AG10803 (cell line): ENCODE measurements around the gene KCNC2.

ENCODE experiments used
- DNase-seq: peaks from one replicate; pipeline ENCODE4 v3.0.0; 2010; ENCODE audit warnings: low read depth
- H3K4me3 ChIP-seq: 2 replicates; pipeline ENCODE4 v1.5.1; 2011; ENCODE audit warnings: mild to moderate bottlenecking, low read length, control low read depth
- CTCF ChIP-seq: conservative IDR thresholded peaks from 2 replicates; pipeline ENCODE4 v1.5.1; 2011; ENCODE audit warnings: mild to moderate bottlenecking, low read length, control low read depth, inconsistent platforms

The KCNC2 gene

GRCh38 chr12:75170640-75171185 lies 38.9 kb downstream of the KCNC2 start:
- TF ChIP-seq CTCF, result no peak
- DNase-seq, result no peak
- H3K4me3 ChIP-seq, result no peak overlapping the region

DNA sequence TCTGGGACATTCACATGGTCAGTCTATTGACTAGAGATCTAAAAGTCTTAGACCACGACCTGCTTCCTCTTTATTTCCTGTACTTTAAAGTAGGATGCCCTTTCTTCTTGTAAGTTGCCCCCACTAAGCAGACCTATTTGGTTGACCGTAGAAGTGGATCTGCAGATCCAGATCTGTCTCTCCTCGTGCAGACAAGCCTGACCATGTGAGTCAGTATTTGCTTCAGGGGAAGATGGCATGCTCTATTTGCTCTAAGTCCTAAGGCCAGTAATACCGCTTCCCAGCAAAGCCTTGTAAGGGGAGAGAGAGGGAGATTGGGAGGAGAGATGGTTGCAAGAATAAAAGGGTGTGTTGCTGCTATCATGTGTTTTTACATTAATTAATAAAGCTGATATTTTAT lies 46.8 kb downstream of the KCNC2 start:
- no peak overlapping the region for H3K4me3 ChIP-seq
- no peak for TF ChIP-seq CTCF
- DNase-seq, result no peak

GRCh38 chr12:75161488-75161887 lies 48.2 kb downstream of the KCNC2 start:
- no peak for DNase-seq
- no peak for TF ChIP-seq CTCF
- H3K4me3 ChIP-seq, result no peak overlapping the region

DNA sequence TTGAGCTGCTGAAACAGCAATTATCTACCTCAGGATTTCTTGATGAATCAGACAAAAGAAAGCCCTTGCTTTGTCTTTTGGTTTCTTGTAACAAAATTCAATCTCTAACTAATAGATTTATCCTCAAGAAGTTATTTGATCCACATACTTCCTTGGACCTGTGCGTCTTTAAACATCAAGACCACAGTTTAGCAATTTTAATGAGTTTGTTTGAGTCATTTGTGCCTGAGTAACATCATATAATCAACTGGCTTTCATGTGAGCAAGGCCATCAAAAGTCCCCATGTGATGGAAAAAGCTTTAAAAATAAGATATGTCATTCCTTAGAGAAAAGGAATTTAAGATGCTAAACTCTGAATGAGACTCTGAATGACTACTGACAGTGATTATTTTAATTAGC lies 52.3 kb downstream of the KCNC2 start:
- TF ChIP-seq CTCF, result no peak
- no peak for DNase-seq
- H3K4me3 ChIP-seq, result no peak overlapping the region

- no peak for DNase-seq
- no peak for TF ChIP-seq CTCF
- H3K4me3 ChIP-seq, result no peak overlapping the region
Measured at GRCh38 chr12:75155962-75156361, 53.7 kb downstream of the KCNC2 start.

GRCh38 chr12:75154388-75154787 lies 55.3 kb downstream of the KCNC2 start:
- no peak overlapping the region for H3K4me3 ChIP-seq
- no peak for DNase-seq
- TF ChIP-seq CTCF, result no peak

GRCh38 chr12:75139196-75139595 lies 70.4 kb downstream of the KCNC2 start:
- TF ChIP-seq CTCF, result no peak
- H3K4me3 ChIP-seq, result no peak overlapping the region
- DNase-seq, result no peak
